Stimulated activated naive CD8-positive, alpha-beta T cell treated with anti-CD3 and anti-CD28 coated beads, Interleukin-15, amount 100 ng/mL, for 72 hours (primary cell): ENCODE measurements around the gene LAMA3.

Experiments used
- ATAC-seq: fragments of 150-1000 bp; cut with Tn5 transposase; 2 replicates; pipeline ENCODE4 v1.10.0; 2021; ENCODE audit warnings: mild to moderate bottlenecking, moderate library complexity
- DNase-seq, 2 donors: peaks; one replicate each; pipeline ENCODE4 v3.0.0; 2021 to 2022
- H3K27ac Mint-ChIP-seq, 2 donors: one replicate each; pipeline ENCODE4 v1.8.0; 2022; ENCODE audit warnings: mild to moderate bottlenecking in 2 of 2, mixed read lengths in 2 of 2, moderate library complexity in 2 of 2
- H3K27me3 Mint-ChIP-seq: one replicate; pipeline ENCODE4 v1.8.0; 2022; ENCODE audit warnings: mixed read lengths
- H3K4me1 Mint-ChIP-seq: one replicate; pipeline ENCODE4 v1.8.0; 2022; ENCODE audit warnings: mild to moderate bottlenecking, mixed read lengths
- H3K4me3 Mint-ChIP-seq, 2 donors: one replicate each; pipeline ENCODE4 v1.8.0; 2022; ENCODE audit warnings: mild to moderate bottlenecking in 2 of 2, mixed read lengths in 2 of 2, moderate library complexity in 1 of 2
- H3K9me3 Mint-ChIP-seq, 2 donors: one replicate each; pipeline ENCODE4 v1.8.0; 2022; ENCODE audit warnings: mixed read lengths in 2 of 2

Gene LAMA3

GRCh38 chr18:23798824-23799223, 109.6 kb downstream of the LAMA3 start:
- DNase-seq: no peak
- Mint-ChIP-seq H3K27ac (no peak overlapping the region), H3K9me3 (no peaks in the 10 kb centered on the region), H3K4me3 (no peak overlapping the region), H3K4me1 (peaks cover 6% of the 10 kb centered on the region), H3K27me3 (peaks cover 5% of the 10 kb centered on the region)
- no peak for ATAC-seq

- H3K4me3 Mint-ChIP-seq: no peak overlapping the region
- no peak overlapping the region for H3K27ac Mint-ChIP-seq
- H3K9me3 Mint-ChIP-seq: no peaks in the 10 kb centered on the region
- H3K27me3 Mint-ChIP-seq: peaks cover 5% of the 10 kb centered on the region
- H3K4me1 Mint-ChIP-seq: peaks cover 1% of the 10 kb centered on the region
- DNase-seq: no peak
- no peak for ATAC-seq
These were observed 110.3 kb downstream of the LAMA3 start for GRCh38 chr18:23799540-23799939.

GRCh38 chr18:23800902-23801301, 111.6 kb downstream of the LAMA3 start:
- H3K27me3 Mint-ChIP-seq: peaks cover 5% of the 10 kb centered on the region
- DNase-seq (no peak), ATAC-seq (no peak)
- H3K9me3 Mint-ChIP-seq: no peaks in the 10 kb centered on the region
- H3K4me1 Mint-ChIP-seq: peaks cover 1% of the 10 kb centered on the region
- no peak overlapping the region for H3K27ac Mint-ChIP-seq
- no peak overlapping the region for H3K4me3 Mint-ChIP-seq

- Mint-ChIP-seq H3K4me1 (peaks cover 5% of the 10 kb centered on the region), H3K9me3 (no peaks in the 10 kb centered on the region), H3K27ac (no peak overlapping the region), H3K27me3 (peaks cover 5% of the 10 kb centered on the region), H3K4me3 (no peak overlapping the region)
- ATAC-seq: no peak
- no peak for DNase-seq
These were observed 113.6 kb downstream of the LAMA3 start for GRCh38 chr18:23802817-23803216.

- Mint-ChIP-seq H3K27ac (no peak overlapping the region), H3K9me3 (no peaks in the 10 kb centered on the region), H3K27me3 (no peaks in the 10 kb centered on the region), H3K4me1 (peaks cover 5% of the 10 kb centered on the region), H3K4me3 (no peak overlapping the region)
- no peak for ATAC-seq
- DNase-seq: no peak
These were observed 114.5 kb downstream of the LAMA3 start for GRCh38 chr18:23803755-23804154.

- H3K9me3 Mint-ChIP-seq: no peaks in the 10 kb centered on the region
- DNase-seq (no peak), ATAC-seq (no peak)
- H3K4me1 Mint-ChIP-seq: peaks cover 23% of the 10 kb centered on the region
- H3K4me3 Mint-ChIP-seq: no peak overlapping the region
- H3K27ac Mint-ChIP-seq: no peak overlapping the region
- no peaks in the 10 kb centered on the region for H3K27me3 Mint-ChIP-seq
These were observed 116.6 kb downstream of the LAMA3 start for GRCh38 chr18:23805898-23806297.

- Mint-ChIP-seq H3K4me1 (peaks cover 37% of the 10 kb centered on the region), H3K4me3 (no peak overlapping the region), H3K27ac (no peak overlapping the region), H3K27me3 (peaks cover 7% of the 10 kb centered on the region), H3K9me3 (no peaks in the 10 kb centered on the region)
- ATAC-seq (no peak), DNase-seq (no peak)
These were observed 120.2 kb downstream of the LAMA3 start for GRCh38 chr18:23809415-23809814.

GRCh38 chr18:23810396-23810795, 121.1 kb downstream of the LAMA3 start:
- ATAC-seq: peak; percentile 93
- peaks cover 37% of the 10 kb centered on the region for H3K4me1 Mint-ChIP-seq
- no peaks in the 10 kb centered on the region for H3K9me3 Mint-ChIP-seq
- peak overlapping the region in 1 of 2 donors; percentile 21 for H3K4me3 Mint-ChIP-seq
- peak in 1 of 2 donors; percentile 46 for DNase-seq
- peaks cover 7% of the 10 kb centered on the region for H3K27me3 Mint-ChIP-seq
- peak overlapping the region in 1 of 2 donors; percentile 76 for H3K27ac Mint-ChIP-seq

- no peak for DNase-seq
- no peak overlapping the region for H3K27ac Mint-ChIP-seq
- H3K4me1 Mint-ChIP-seq: peaks cover 33% of the 10 kb centered on the region
- H3K4me3 Mint-ChIP-seq: no peak overlapping the region
- H3K9me3 Mint-ChIP-seq: no peaks in the 10 kb centered on the region
- peaks cover 7% of the 10 kb centered on the region for H3K27me3 Mint-ChIP-seq
- ATAC-seq: no peak
These were observed 121.9 kb downstream of the LAMA3 start for GRCh38 chr18:23811176-23811575.

GRCh38 chr18:23812546-23813440, 123.5 kb downstream of the LAMA3 start:
- H3K27me3 Mint-ChIP-seq: peaks cover 7% of the 10 kb centered on the region
- H3K9me3 Mint-ChIP-seq: no peaks in the 10 kb centered on the region
- DNase-seq (no peak), ATAC-seq (no peak)
- H3K27ac Mint-ChIP-seq: no peak overlapping the region
- peaks cover 32% of the 10 kb centered on the region for H3K4me1 Mint-ChIP-seq
- no peak overlapping the region for H3K4me3 Mint-ChIP-seq

GRCh38 chr18:23814991-23815614, 125.8 kb downstream of the LAMA3 start:
- ATAC-seq (no peak), DNase-seq (no peak)
- peaks cover 22% of the 10 kb centered on the region for H3K4me1 Mint-ChIP-seq
- H3K4me3 Mint-ChIP-seq: no peak overlapping the region
- no peak overlapping the region for H3K27ac Mint-ChIP-seq
- H3K9me3 Mint-ChIP-seq: no peaks in the 10 kb centered on the region
- peaks cover 7% of the 10 kb centered on the region for H3K27me3 Mint-ChIP-seq

GRCh38 chr18:23816021-23816420, 126.8 kb downstream of the LAMA3 start:
- ATAC-seq: no peak
- Mint-ChIP-seq H3K27me3 (peaks cover 7% of the 10 kb centered on the region), H3K4me3 (no peak overlapping the region), H3K9me3 (no peaks in the 10 kb centered on the region), H3K27ac (no peak overlapping the region), H3K4me1 (peaks cover 13% of the 10 kb centered on the region)
- DNase-seq: no peak

- no peaks in the 10 kb centered on the region for H3K9me3 Mint-ChIP-seq
- H3K4me1 Mint-ChIP-seq: peaks cover 7% of the 10 kb centered on the region
- H3K4me3 Mint-ChIP-seq: no peak overlapping the region
- peak overlapping the region in 1 of 2 donors; percentile 8 for H3K27ac Mint-ChIP-seq
- no peak for ATAC-seq
- H3K27me3 Mint-ChIP-seq: peaks cover 7% of the 10 kb centered on the region
- no peak for DNase-seq
These were observed 127.5 kb downstream of the LAMA3 start for GRCh38 chr18:23816740-23817139.

- no peak for ATAC-seq
- Mint-ChIP-seq H3K4me3 (no peak overlapping the region), H3K27me3 (peaks cover 7% of the 10 kb centered on the region), H3K27ac (no peak overlapping the region), H3K4me1 (no peaks in the 10 kb centered on the region), H3K9me3 (no peaks in the 10 kb centered on the region)
- no peak for DNase-seq
These were observed 129.7 kb downstream of the LAMA3 start for GRCh38 chr18:23819001-23819400.

GRCh38 chr18:23822590-23823385, 133.5 kb downstream of the LAMA3 start:
- Mint-ChIP-seq H3K27me3 (peaks cover 7% of the 10 kb centered on the region), H3K9me3 (no peaks in the 10 kb centered on the region), H3K27ac (no peak overlapping the region), H3K4me1 (peaks cover 29% of the 10 kb centered on the region), H3K4me3 (no peak overlapping the region)
- no peak for DNase-seq
- no peak for ATAC-seq

GRCh38 chr18:23824240-23824639, 135.0 kb downstream of the LAMA3 start:
- H3K4me1 Mint-ChIP-seq: peaks cover 40% of the 10 kb centered on the region
- H3K27ac Mint-ChIP-seq: no peak overlapping the region
- ATAC-seq: no peak
- DNase-seq: no peak
- no peaks in the 10 kb centered on the region for H3K9me3 Mint-ChIP-seq
- H3K4me3 Mint-ChIP-seq: no peak overlapping the region
- peaks cover 7% of the 10 kb centered on the region for H3K27me3 Mint-ChIP-seq
